K562 (cell line): ENCODE data around the gene GPR82. TPM values are rescaled to one million over a fixed set of nuclear protein-coding genes. Genes with fewer than 3 reads are reported as not detected.

Source experiments
- ATAC-seq: fragments of 200-7000 bp; cut with Tn5 transposase; 3 replicates; pipeline ENCODE4 v1.9.1; 2020; ENCODE audit warnings: moderate library complexity
- BruUV-seq: library from RNA; stranded (reverse); fragments of 400-500 nt; replicated peaks from 2 replicates; lab custom pipeline; 2021; lab: Mats Ljungman, UMichigan
- CTCF ChIA-PET: fragments of 300-600 bp; formaldehyde crosslinking; extraction: SDS; loops from one replicate; lab custom pipeline; 2021; ENCODE audit warnings: low intra/inter-chr PET ratio; lab: Yijun Ruan, JAX
- POLR2A ChIA-PET: fragments of 300-600, 350-650 bp; sonication (Branson Sonifier 250); formaldehyde crosslinking; extraction: SDS; loops from one replicate; lab custom pipeline; 2021; ENCODE audit warnings: antibody characterized with exemption, inconsistent platforms; lab: Yijun Ruan, JAX
- DNase-seq, 4 experiments: peaks; one replicate each; pipeline versions ENCODE4 v3.0.0 to v3.0.0-alpha.2; 2011 to 2018; ENCODE audit warnings: low spot score in 3 of 4, mixed read lengths in 3 of 4; ENCODE audit errors: extremely low read depth in 1 of 4
- FAIRE-seq: peaks from 2 replicates; lab custom pipeline; 2011; peaks lifted over from hg19 to GRCh38; lab: Jason Lieb, UNC
- H2AFZ ChIP-seq: 2 replicates; pipeline ENCODE4 v1.6.0; 2011; ENCODE audit warnings: low read depth, low read length, control low read depth, inconsistent platforms
- H3K27ac ChIP-seq: fragments of 200-600 bp; 3 replicates; pipeline ENCODE4 v1.8.0; 2011; ENCODE audit warnings: low read depth, mild to moderate bottlenecking, control low read depth, inconsistent platforms, low read length, moderate library complexity, mixed read lengths; ENCODE audit errors: extremely low read depth
- H3K27me3 ChIP-seq, 2 experiments: fragments of 300-600 bp in 1 of 2; 2 replicates in 1 of 2; 3 replicates in 1 of 2; pipeline versions ENCODE4 v1.6.0 to v1.8.0; 2011; ENCODE audit warnings: inconsistent platforms in 2 of 2, low read length in 2 of 2, mild to moderate bottlenecking in 1 of 2, mixed read lengths in 1 of 2, moderate library complexity in 1 of 2; ENCODE audit not compliant: control insufficient read depth in 2 of 2, insufficient read depth in 2 of 2
- H3K36me3 ChIP-seq: fragments of 300-600 bp; 3 replicates; pipeline ENCODE4 v1.8.0; 2011; ENCODE audit warnings: mild to moderate bottlenecking, low read length, inconsistent platforms; ENCODE audit not compliant: control insufficient read depth, insufficient read depth
- H3K4me1 ChIP-seq, 2 experiments: fragments of 200-600 bp in 1 of 2; replicated peaks in 1 of 2; 2 replicates in 1 of 2; 3 replicates in 1 of 2; pipeline versions ENCODE4 v1.5.1 to v1.8.0; 2011; ENCODE audit warnings: inconsistent platforms in 2 of 2, low read length in 2 of 2, mild to moderate bottlenecking in 1 of 2, mixed read lengths in 1 of 2, moderate library complexity in 1 of 2; ENCODE audit not compliant: control insufficient read depth in 2 of 2, insufficient read depth in 2 of 2
- H3K4me2 ChIP-seq: 2 replicates; pipeline ENCODE4 v1.6.1; 2011; ENCODE audit warnings: low read length, control low read depth, inconsistent platforms, mixed read lengths; ENCODE audit not compliant: insufficient read depth
- H3K4me3 ChIP-seq: fragments of 200-600 bp; sonication (generic), shearing (Covaris generic); 2 replicates; pipeline ENCODE4 v1.5.1; 2016; ENCODE audit warnings: control low read depth, inconsistent platforms
- H3K79me2 ChIP-seq: fragments of 200-600 bp; 3 replicates; pipeline ENCODE4 v1.8.0; 2011; ENCODE audit warnings: low read length, inconsistent platforms; ENCODE audit not compliant: control insufficient read depth, insufficient read depth
- H3K9ac ChIP-seq, 2 experiments: 2 replicates each; pipeline versions ENCODE4 v1.6.0 to v1.6.1; 2011; ENCODE audit warnings: low read depth in 2 of 2, low read length in 2 of 2, control low read depth in 1 of 2, inconsistent platforms in 1 of 2, mild to moderate bottlenecking in 1 of 2, mixed read lengths in 1 of 2; ENCODE audit not compliant: insufficient read depth in 1 of 2
- H3K9me1 ChIP-seq: one replicate; pipeline ENCODE4 v1.6.0; 2011; ENCODE audit warnings: inconsistent platforms, mild to moderate bottlenecking, low read length, moderate library complexity; ENCODE audit not compliant: control insufficient read depth, insufficient read depth
- H3K9me3 ChIP-seq: replicated peaks from 2 replicates; pipeline ENCODE4 v1.5.1; 2011; ENCODE audit warnings: low read depth, low read length, inconsistent platforms; ENCODE audit not compliant: control insufficient read depth, insufficient read depth
- H4K20me1 ChIP-seq: replicated peaks from 2 replicates; pipeline ENCODE4 v1.6.1; 2011; ENCODE audit warnings: low read length, inconsistent platforms, mixed read lengths; ENCODE audit not compliant: control insufficient read depth, insufficient read depth
- CBX1 ChIP-seq: sonication (generic); IDR thresholded peaks from 2 replicates; pipeline ENCODE4 v1.6.1; 2016; ENCODE audit warnings: antibody characterized with exemption, low read depth, mild to moderate bottlenecking
- ETS2 ChIP-seq: IDR thresholded peaks from 2 replicates; pipeline ENCODE4 v1.6.1; 2016; ENCODE audit warnings: borderline replicate concordance, missing genetic modification characterization, mild to moderate bottlenecking, moderate library complexity, missing compliant biosample characterization; ENCODE audit not compliant: poor library complexity, severe bottlenecking
- KLF10 ChIP-seq: fragments of 250-450 bp; sonication (Bioruptor Pico); IDR thresholded peaks from 2 replicates; pipeline ENCODE4 v1.6.1; 2021; ENCODE audit warnings: matching md5 sums
- MAFF ChIP-seq: IDR thresholded peaks from 2 replicates; pipeline ENCODE4 v1.6.1; 2012; ENCODE audit warnings: low read length, improper control_type of control experiment
- POLR2A ChIP-seq: fragments of 450-650 bp; conservative IDR thresholded peaks from 2 replicates; pipeline ENCODE4 v1.6.1; 2016
- PPARD ChIP-seq: fragments of 250-450 bp; sonication (Bioruptor Pico); IDR thresholded peaks from 2 replicates; pipeline ENCODE4 v1.8.0; 2022; ENCODE audit warnings: inconsistent platforms, mild to moderate bottlenecking, moderate library complexity
- RB1 ChIP-seq: fragments of 450-650 bp; IDR thresholded peaks from 2 replicates; pipeline ENCODE4 v1.6.1; 2017; ENCODE audit warnings: low read depth, mild to moderate bottlenecking
- SIX5 ChIP-seq, 2 experiments: IDR thresholded peaks; 2 replicates each; pipeline ENCODE4 v1.6.1; 2011; ENCODE audit warnings: low read length in 2 of 2, borderline replicate concordance in 1 of 2, low read depth in 1 of 2, mild to moderate bottlenecking in 1 of 2, moderate library complexity in 1 of 2; ENCODE audit not compliant: insufficient read depth in 1 of 2
- SMARCC2 ChIP-seq: fragments of 450-650 bp; IDR thresholded peaks from 2 replicates; pipeline ENCODE4 v1.6.1; 2017; ENCODE audit warnings: antibody characterized with exemption, moderate library complexity, mild to moderate bottlenecking, low read depth
- TEAD4 ChIP-seq, 2 experiments: sonication (generic) in 1 of 2; formaldehyde crosslinking in 1 of 2; IDR thresholded peaks; 2 replicates each; pipeline versions ENCODE4 v1.6.1 to v1.8.0; 2012 to 2022; ENCODE audit warnings: borderline replicate concordance in 1 of 2, inconsistent platforms in 1 of 2, low read length in 1 of 2, mild to moderate bottlenecking in 1 of 2, missing genetic modification reagents in 1 of 2
- TOE1 ChIP-seq, 2 experiments: fragments of 450-650 bp in 1 of 2; sonication (generic) in 1 of 2; formaldehyde crosslinking in 1 of 2; IDR thresholded peaks; 2 replicates each; pipeline versions ENCODE4 v1.7.1 to v1.8.0; 2016 to 2022; ENCODE audit warnings: borderline replicate concordance in 2 of 2, mild to moderate bottlenecking in 2 of 2, antibody characterized with exemption in 1 of 2, inconsistent platforms in 1 of 2, low read depth in 1 of 2, missing genetic modification reagents in 1 of 2, moderate library complexity in 1 of 2
- ZNF561 ChIP-seq: fragments of 450-650 bp; formaldehyde crosslinking; conservative IDR thresholded peaks from 2 replicates; pipeline ENCODE4 v1.4.0; 2020; ENCODE audit warnings: mild to moderate bottlenecking, moderate library complexity
- ZNF79 ChIP-seq: fragments of 250-450 bp; sonication (Bioruptor Pico); IDR thresholded peaks from 2 replicates; pipeline ENCODE4 v1.4.0; 2020; ENCODE audit warnings: low read depth, mild to moderate bottlenecking, moderate library complexity
- WGBS: fragments of 100-300 bp; shearing (Covaris generic); methylation state at CpG from one replicate; pipeline ENCODE4 v1.1.6; 2016; ENCODE audit warnings: low coverage, mixed read lengths; ENCODE audit not compliant: insufficient coverage; ENCODE audit errors: missing lambda C conversion rate; 5-methylcytosine and 5-hydroxymethylcytosine counted together
- in situ Hi-C: fragments of 300-500 bp; cut with MboI; formaldehyde crosslinking; loops from 4 replicates; pipeline ENCODE4 v1.15.0; 2018; ENCODE audit warnings: inconsistent platforms, mixed read lengths
- intact Hi-C: fragments of 100-400 bp; cut with micrococcal nuclease; formaldehyde crosslinking; loops from 2 replicates; pipeline ENCODE4 v1.14.2; 2022
- polyA plus RNA-seq, 8 experiments: library from polyadenylated mRNA; depleted of rRNA in 4 of 8; stranded (reverse) in 5 of 8; unstranded in 3 of 8; fragments of >200 nt; fragmentation: Nextera tagmentation in 2 of 8; fragmentation: Illumina TruSeq in 1 of 8; extraction: Ambion mirVana in 2 of 8; extraction: Trizol in 1 of 8; gene quantifications; 2 replicates each; pipeline versions ENCODE4 v1.2.1 to v1.2.3, GENCODE V29; 2011 to 2014; ENCODE audit warnings: inconsistent platforms in 1 of 8, missing spikeins in 1 of 8
- total RNA-seq, 7 experiments: library from RNA; depleted of rRNA in 6 of 7; stranded (reverse); fragments of >200 nt in 6 of 7; fragmentation: Illumina TruSeq in 2 of 7; extraction: Trizol in 2 of 7; gene quantifications; 2 replicates each; pipeline versions ENCODE4 v1.2.1 to v1.2.3, GENCODE V29; 2011 to 2021; ENCODE audit warnings: low replicate concordance in 1 of 7
- TF ChIP-seq, protein P1 (sequence below): fragments of 200-800 bp; sonication (Bioruptor generic); IDR thresholded peaks from 2 replicates; pipeline ENCODE4 v1.6.1; 2017; ENCODE audit warnings: missing genetic modification characterization, missing compliant biosample characterization
- TF ChIP-seq, protein P2 (sequence below): fragments of 450-650 bp; IDR thresholded peaks from 2 replicates; pipeline ENCODE4 v1.6.1; 2016; ENCODE audit warnings: missing biosample characterization, missing genetic modification characterization
- TF ChIP-seq, protein P3 (sequence below): fragments of 450-650 bp; formaldehyde crosslinking; IDR thresholded peaks from 2 replicates; pipeline ENCODE4 v1.4.0; 2020; ENCODE audit warnings: mild to moderate bottlenecking, moderate library complexity
- TF ChIP-seq, protein P4 (sequence below): fragments of 450-650 bp; formaldehyde crosslinking; IDR thresholded peaks from 2 replicates; pipeline ENCODE4 v1.4.0; 2022; ENCODE audit warnings: mild to moderate bottlenecking, moderate library complexity
- TF ChIP-seq, protein P5 (sequence below): fragments of 250-450 bp; sonication (Bioruptor Pico); IDR thresholded peaks from 2 replicates; pipeline ENCODE4 v1.8.0; 2022; ENCODE audit warnings: moderate library complexity, mild to moderate bottlenecking, inconsistent platforms

GPR82 gene
- total and polyA plus RNA-seq, 9 of the 15 experiments (the other 6 are each of a cell fraction or from before 2014, with no cell fraction given) = not detected

DNA sequence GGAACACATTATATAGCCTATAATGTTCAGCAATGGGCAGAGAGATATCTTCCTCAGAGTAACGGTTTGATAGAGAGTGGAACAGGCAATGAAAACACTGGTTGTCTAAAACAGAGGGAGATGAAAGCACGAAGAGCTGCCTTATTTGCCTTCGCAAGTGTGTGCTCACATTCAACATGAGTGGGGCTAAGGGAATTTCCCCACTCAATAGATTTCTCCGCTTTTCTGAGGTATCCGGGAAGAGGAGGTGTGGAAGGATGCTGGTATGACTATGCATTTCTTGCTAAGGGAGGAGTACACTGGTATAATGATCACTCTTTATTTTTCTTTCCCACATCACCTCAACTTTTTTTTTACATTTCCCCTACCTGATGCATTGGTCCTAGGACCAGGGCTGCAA is 7.8 kb upstream of the GPR82 start:
- H3K9ac ChIP-seq = no peak overlapping the region
- intact Hi-C loops (no loop called here), in situ Hi-C loops (no loop called here)
- H3K9me1 ChIP-seq = no peaks in the 10 kb centered on the region
- TF ChIP-seq TEAD4 (IDR thresholded peaks at IDR 0.05; ENCODE audit: low read length) (no peak), TEAD4 (CRISPR knock-in tag; IDR thresholded peaks at IDR 0.05; ENCODE audit: borderline replicate concordance) (no peak), SMARCC2 (no peak), TOE1 (IDR thresholded peaks at IDR 0.05; ENCODE audit: borderline replicate concordance) (no peak), TOE1 (CRISPR knock-in tag; IDR thresholded peaks at IDR 0.05; ENCODE audit: borderline replicate concordance, low read depth) (no peak), KLF10 (no peak), ZNF561 (CRISPR knock-in tag) (no peak), MAFF (no peak), SIX5 (IDR thresholded peaks at IDR 0.05; ENCODE audit: borderline replicate concordance in 1 of 2, insufficient read depth in 1 of 2, low read depth in 1 of 2, low read length in 2 of 2) (no peak), ETS2 (tag) (no peak), POLR2A (no peak), RB1 (no peak), PPARD (no peak), CBX1 (no peak), ZNF79 (CRISPR knock-in tag) (no peak)
- TF ChIP-seq, protein P1, sequence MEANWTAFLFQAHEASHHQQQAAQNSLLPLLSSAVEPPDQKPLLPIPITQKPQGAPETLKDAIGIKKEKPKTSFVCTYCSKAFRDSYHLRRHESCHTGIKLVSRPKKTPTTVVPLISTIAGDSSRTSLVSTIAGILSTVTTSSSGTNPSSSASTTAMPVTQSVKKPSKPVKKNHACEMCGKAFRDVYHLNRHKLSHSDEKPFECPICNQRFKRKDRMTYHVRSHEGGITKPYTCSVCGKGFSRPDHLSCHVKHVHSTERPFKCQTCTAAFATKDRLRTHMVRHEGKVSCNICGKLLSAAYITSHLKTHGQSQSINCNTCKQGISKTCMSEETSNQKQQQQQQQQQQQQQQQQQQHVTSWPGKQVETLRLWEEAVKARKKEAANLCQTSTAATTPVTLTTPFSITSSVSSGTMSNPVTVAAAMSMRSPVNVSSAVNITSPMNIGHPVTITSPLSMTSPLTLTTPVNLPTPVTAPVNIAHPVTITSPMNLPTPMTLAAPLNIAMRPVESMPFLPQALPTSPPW (CRISPR knock-in tag) = no peak
- TF ChIP-seq, protein P2, sequence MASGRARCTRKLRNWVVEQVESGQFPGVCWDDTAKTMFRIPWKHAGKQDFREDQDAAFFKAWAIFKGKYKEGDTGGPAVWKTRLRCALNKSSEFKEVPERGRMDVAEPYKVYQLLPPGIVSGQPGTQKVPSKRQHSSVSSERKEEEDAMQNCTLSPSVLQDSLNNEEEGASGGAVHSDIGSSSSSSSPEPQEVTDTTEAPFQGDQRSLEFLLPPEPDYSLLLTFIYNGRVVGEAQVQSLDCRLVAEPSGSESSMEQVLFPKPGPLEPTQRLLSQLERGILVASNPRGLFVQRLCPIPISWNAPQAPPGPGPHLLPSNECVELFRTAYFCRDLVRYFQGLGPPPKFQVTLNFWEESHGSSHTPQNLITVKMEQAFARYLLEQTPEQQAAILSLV (tag) = no peak
- TF ChIP-seq, protein P3, sequence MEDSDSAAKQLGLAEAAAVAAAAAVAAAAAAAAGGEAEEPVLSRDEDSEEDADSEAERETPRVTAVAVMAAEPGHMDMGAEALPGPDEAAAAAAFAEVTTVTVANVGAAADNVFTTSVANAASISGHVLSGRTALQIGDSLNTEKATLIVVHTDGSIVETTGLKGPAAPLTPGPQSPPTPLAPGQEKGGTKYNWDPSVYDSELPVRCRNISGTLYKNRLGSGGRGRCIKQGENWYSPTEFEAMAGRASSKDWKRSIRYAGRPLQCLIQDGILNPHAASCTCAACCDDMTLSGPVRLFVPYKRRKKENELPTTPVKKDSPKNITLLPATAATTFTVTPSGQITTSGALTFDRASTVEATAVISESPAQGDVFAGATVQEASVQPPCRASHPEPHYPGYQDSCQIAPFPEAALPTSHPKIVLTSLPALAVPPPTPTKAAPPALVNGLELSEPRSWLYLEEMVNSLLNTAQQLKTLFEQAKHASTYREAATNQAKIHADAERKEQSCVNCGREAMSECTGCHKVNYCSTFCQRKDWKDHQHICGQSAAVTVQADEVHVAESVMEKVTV (CRISPR knock-in tag) = no peak
- TF ChIP-seq, protein P4, sequence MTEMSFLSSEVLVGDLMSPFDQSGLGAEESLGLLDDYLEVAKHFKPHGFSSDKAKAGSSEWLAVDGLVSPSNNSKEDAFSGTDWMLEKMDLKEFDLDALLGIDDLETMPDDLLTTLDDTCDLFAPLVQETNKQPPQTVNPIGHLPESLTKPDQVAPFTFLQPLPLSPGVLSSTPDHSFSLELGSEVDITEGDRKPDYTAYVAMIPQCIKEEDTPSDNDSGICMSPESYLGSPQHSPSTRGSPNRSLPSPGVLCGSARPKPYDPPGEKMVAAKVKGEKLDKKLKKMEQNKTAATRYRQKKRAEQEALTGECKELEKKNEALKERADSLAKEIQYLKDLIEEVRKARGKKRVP (CRISPR knock-in tag) = no peak
- TF ChIP-seq, protein P5, sequence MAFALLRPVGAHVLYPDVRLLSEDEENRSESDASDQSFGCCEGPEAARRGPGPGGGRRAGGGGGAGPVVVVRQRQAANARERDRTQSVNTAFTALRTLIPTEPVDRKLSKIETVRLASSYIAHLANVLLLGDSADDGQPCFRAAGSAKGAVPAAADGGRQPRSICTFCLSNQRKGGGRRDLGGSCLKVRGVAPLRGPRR (CRISPR knock-in tag) = no peak
- no peaks in the 10 kb centered on the region for H3K27me3 ChIP-seq
- no peak overlapping the region for H3K4me2 ChIP-seq
- H3K79me2 ChIP-seq = no peaks in the 10 kb centered on the region
- WGBS = 25% methylated on average over 4 of the region's 5 CpGs
- H3K4me1 ChIP-seq = peaks cover 0 to 2% of the 10 kb centered on the region in 2 experiments; a peak in 2 of 5 replicates
- POLR2A ChIA-PET = no interaction called here
- no peak overlapping the region for H3K27ac ChIP-seq
- no peaks in the 10 kb centered on the region for H3K36me3 ChIP-seq
- CTCF ChIA-PET = no interaction called here
- H2AFZ ChIP-seq = no peak overlapping the region
- no peaks in the 10 kb centered on the region for H3K9me3 ChIP-seq
- H3K4me3 ChIP-seq = no peak overlapping the region
- ATAC-seq (no peak), FAIRE-seq (no peak), DNase-seq (no peak)
- H4K20me1 ChIP-seq = no peaks in the 10 kb centered on the region
- no TSS peak for BruUV-seq
